Measurements from ENCODE around the gene DEDD2.
A peak's percentile ranks its signal among the peaks of the same experiment; 100 is the strongest.
"Not testable (repeated sequence)": the region's sequence is repeated elsewhere in the genome, so short reads cannot be mapped to it uniquely, and the experiment has no call there.

The DEDD2 gene

DNA sequence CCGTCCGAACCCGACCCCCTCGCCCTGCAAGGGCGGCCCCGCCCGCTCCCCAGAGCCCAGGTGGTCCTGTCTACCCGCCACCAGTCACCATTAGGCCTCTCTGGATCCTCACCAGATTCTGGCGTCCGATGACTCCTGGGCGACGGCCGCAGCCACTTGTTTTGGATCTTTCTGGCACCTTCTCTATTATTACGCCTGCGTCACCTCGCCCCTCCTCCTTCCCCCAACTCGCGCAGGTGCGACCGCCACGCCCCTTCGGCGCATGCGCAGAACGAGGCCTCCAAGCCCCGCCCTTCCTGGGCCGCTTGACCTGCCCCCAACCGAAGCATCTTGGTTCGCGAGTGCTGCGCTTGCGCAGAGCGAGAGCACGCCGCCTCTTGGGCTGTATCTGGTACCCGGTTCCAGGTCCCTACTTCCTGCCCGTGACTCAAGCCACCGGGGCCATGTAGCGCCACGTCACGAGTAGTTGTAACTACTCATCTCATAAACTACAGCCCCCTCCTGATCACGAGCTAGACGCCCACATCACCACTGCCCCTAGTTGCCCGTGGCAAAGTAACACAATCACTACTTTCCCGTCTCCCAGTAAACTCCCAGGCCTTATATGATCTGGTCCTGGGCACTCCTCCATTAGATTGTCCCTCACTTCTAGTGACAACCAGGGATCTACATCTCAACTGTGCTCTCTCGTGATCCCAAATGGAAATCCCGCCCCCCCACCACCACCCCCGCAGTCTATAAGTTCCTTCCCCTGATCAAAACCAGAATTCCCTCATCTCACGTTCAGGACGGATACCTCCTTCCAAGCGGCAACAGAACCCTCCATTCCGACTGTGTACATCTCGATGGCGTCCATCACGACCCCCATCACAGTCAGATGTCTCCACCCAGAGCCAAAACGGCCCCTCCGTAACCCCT, at the start of gene DEDD2:
DEDD2 (minus strand) TSS at position 158 of the 918 bp plus-strand sequence. CDS start 670 bp downstream, outside the sequence.
- peak; percentile 95 for DNase-seq

DNA sequence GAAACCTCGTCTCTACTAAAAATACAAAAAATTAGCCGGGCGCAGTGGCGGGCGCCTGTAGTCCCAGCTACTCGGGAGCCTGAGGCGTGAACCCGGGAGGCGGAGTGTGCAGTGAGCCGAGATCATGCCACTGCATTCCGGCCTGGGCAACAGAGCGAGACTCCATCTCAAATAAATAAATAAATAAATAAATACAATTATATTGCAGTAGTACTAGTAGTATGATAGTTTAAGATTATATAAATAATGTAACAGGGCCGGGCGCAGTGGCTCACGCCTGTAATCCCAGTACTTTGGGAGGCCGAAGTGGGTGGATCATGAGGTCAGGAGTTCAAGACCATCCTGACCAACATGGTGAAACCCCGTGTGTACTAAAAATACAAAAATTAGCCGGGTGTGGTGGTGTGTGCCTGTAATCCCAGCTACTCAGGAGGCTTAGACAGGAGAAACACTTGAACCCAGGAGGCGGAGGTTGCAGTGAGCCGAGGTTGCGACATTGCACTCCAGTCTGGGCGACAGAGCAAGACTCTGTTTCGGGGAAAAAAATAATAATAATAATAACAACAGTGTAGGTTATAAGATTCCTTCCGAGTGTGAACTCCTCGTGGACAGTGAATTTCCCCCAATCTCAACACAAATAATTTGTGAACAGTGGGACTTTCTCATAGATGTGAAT, 49.6 kb upstream of the DEDD2 start:
- not testable (repeated sequence) for DNase-seq

DNA sequence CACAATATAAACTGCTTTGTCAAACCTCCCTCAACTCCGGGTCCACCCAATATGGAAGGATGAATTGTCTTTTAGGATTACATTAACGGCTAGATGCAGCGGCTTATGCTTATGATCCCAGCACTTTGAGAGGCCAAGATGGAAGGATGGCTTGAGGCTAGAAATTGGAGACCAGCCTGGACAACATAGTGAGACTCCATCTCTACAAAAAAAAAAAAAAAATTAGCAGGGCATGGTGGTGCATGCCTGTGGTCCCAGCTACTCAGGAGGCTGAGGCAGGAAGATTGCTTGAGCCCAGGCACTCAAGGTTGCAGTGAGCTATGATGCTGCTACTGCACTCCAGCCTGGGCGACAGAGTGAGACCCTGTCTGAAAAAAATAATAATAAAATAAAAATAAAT, 48.6 kb upstream of the DEDD2 start:
- DNase-seq, result not testable (repeated sequence)

GRCh38 chr19:42261763-42262162, 44.3 kb upstream of the DEDD2 start:
- no peak for DNase-seq

DNA sequence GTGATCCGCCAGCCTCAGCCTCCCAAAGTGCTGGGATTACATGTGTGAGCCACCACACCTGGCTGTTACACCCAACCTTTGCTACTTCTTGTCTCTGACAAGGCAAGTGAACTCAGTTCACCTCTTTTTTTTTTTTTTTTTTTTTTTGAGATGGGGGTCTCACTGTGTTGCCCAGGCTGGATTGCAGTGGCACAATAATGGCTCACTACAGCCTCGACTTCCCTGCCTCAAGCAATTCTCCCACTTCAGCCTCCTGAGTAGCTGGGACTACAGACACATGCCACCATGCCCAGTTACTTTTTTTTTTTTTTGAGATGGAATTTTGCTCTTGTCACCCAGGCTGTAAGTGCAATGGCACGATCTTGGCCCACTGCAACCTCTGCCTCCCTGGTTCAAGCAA, 40.4 kb upstream of the DEDD2 start:
- DNase-seq, result not testable (repeated sequence)

DNA sequence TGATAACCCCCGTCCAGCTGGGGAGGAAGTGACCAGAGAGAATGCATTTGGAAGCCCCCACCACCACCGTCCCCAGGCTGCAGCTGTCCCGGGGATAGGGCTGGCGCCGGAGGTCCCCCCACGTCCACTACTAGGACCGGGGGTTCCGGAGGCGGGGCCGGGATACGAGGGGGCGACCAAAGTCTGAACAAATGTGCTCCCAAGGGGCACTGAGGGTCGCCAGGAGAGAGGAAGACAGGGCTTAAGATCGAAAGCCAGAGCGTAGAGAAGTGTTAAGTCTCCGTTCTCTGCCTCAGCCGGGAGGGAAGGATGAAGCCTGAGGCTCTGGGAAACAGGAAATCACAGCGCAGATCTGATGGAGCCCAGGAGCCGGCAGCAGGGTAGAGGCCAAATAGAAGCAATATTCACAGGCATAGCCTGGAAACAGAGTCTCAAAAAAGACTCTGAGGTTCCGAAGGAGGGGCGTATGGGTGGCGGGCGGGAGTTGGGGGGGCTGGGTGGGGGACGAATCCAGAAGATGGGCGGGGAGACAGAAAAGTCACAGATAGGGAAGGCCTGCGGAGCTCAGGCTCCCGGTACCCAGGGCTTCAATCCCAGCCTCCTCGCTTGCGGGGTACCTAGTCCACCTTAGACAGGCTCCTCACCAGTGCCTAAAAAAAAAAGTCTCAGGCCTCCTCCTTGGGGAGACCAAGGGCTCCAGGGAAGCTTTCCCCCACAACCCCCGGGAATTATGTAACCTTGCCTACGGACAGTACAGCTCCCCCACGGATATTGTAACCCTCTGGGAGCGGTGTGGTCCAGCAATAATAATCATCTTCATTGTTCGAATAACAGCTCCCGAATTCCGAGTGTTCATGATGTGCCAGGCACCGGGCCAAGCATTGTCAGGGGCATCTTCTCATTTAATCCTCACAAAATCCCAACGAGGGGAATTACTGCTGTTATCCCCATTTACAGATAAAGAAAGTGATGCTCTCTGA, 38.6 kb upstream of the DEDD2 start:
- no peak for DNase-seq

GRCh38 chr19:42254850-42255765, 37.6 kb upstream of the DEDD2 start, which contains the start of gene ERF:
Gene ERF (minus strand): TSS chr19:42255128. CDS start chr19:42254999, 129 bp downstream.
- DNase-seq, result peak; percentile 81

DNA sequence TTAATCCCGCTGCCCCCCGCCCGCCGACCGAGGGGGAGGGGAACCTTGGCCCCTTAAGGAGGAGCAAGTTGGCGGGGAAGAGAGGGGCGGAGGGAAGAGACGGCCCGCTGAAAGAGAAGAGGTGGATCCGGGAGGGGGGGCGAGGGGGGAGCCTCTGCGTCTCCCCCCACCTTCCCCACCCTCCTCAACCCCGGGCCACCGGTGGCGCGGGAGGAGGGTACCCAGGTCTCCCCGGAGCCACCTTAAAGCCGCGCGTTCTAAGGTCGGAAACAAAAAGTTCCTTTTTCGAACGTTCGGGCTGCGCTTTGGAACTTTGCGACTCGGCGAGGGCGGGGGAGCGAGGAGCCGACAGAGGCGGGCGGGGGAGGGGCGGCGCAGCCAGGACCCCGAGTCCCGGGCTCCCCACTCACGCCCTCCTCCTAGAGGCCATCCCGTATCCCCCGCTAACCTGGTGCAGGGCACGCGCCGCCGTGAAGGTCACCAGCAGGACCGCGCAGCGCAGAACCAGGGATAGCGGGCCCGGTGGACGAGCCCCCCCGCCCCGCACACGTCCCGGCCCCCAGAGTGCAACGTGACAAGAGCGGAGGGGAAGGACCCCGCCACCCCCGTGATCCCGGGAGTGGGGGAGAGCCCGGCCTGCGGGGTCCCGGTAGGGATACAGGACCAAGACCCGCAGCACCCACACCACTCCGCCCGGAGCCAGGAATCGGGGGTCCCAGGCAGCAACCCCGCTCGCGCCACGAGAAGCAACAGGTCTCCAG, 36.8 kb upstream of the DEDD2 start:
- DNase-seq, result no peak

GRCh38 chr19:42253245-42254088, 36.0 kb upstream of the DEDD2 start:
- DNase-seq, result no peak

GRCh38 chr19:42252365-42253244, 35.1 kb upstream of the DEDD2 start:
- DNase-seq, result no peak

DNA sequence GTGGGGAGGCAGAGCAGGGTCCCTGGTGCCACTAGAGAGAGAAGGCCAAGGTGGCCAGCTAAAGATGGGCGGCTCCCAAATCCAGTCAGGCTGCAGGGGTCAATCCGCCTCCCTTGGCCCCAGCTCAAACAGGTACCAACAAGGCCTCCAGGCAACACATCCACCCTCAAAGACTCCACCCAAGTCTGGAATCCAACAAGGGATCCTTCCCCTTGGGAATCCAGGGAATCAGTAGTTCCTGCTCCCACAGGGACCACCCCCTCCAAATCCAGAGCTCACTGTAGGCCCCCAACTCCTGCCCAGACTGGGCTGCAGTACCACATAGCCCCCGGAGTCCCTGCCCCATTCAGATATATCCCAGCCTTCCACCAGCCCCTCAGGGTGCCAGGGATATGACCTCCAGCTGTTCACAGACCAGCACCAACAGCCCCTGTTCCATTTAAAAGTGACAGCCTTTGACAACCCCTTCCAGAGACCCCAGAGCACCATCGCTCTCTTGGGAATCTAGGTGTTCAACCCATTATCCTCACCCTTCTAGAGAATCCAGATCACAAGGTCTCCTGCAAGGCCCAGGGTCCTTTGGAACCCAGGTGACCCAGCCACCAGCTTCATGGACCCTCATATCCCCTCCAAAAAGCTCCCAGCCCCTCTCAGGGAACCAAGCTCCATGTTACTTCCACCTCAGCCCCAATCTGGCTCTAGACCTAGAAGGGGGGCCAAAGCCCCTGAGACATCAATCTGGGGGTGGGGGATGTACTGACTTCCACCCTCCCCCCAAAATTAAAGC, 34.3 kb upstream of the DEDD2 start:
- DNase-seq, result no peak

- no peak for DNase-seq
Observed at GRCh38 chr19:42250666-42251531, 33.4 kb upstream of the DEDD2 start.

DNA sequence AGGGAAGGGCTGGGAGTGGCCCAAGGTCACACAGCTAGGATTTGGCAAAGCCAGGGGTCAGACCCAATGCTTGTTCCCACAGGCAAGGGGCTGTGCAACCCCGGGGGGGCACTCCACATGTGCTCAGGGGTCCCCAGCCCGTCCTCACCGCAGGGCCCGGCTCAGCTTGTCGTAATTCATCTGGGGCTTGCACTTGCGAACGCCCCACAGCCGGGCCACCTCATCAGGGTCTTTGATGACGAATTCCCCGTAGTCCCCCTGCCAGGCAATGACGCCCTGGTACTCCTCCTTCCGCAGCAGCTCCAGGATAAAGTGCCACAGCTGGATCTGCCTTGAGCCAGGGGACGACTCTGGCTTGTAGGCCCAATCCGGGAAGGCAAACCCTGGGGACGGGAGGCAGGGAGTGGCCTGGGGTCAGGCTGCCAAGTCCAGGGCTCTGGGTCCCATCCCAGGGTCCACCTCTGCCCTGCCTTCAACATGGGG, 32.7 kb upstream of the DEDD2 start:
- DNase-seq, result no peak

GRCh38 chr19:42249769-42250168, 32.3 kb upstream of the DEDD2 start:
- DNase-seq, result no peak

DNA sequence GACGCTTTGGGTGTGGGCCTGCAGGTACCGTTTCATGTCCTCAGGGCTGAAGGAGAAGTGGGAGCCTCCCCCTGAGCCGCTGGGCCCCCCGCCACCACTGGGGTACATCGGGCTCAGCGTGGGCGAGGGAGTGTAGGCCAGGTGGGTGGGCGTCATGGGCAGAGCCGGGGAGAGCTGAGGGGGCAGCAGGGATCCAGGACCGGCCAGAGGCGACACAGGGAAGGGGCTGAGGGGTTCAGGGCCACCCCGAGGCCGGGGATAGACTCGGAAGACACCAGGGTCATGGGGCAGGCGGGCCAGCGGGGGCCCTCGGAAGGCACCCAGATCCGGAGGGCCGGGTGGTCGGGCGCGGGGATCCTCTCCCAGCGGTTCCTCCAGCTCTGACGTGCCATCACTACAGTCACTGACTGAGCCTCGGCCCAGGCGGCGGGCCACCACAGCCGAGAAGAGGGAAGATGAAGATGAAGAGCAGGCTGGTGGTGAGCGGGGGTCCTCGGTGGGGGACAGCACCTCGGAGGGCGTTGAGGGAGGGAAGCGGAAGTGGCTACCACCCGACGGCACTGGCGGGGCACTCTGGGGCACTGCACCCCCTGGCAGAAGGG, 31.8 kb upstream of the DEDD2 start:
- no peak for DNase-seq
